Glomerular visceral epithelial cell (primary cell): ENCODE results near the gene OR2F2.
A peak's percentile ranks its signal among the peaks of the same experiment; 100 is the strongest.

Source experiments
- DNase-seq: peaks from one replicate; pipeline ENCODE4 v3.0.0-alpha.2; 2016; ENCODE audit errors: extremely low spot score

OR2F2 gene

GRCh38 chr7:143979359-143979758, 44.3 kb downstream of the OR2F2 start:
- peak; percentile 49 for DNase-seq

DNA sequence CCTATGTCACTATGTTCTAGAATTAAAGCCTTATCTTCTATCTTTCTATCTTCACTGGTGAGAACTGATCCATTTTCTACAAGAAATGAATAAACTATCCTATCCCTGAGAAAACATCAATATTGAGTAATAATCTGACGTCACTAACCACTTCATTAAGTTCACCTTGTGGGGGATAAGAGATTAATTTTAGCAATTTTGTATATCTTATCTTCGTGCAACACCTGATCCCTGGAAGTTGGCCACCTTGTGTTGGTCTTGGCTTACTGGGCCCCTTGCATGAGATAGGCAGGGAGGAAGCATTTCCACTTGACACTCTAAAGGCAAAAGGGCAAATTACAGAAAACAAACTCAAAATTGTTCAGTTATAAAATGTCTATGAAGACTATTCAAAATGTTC, 45.0 kb downstream of the OR2F2 start:
- DNase-seq: no peak

- peak; percentile 29 for DNase-seq
Measured at GRCh38 chr7:143980746-143981510, 45.9 kb downstream of the OR2F2 start.

- DNase-seq: no peak
Measured at GRCh38 chr7:143983960-143984359, 48.9 kb downstream of the OR2F2 start.
